22Rv1 (cell line): ENCODE measurements around the gene LY6G6C.

Source experiments
- ZFX ChIP-seq: fragments of 450-650 bp; IDR thresholded peaks from 2 replicates; pipeline ENCODE4 v1.6.1; 2017; ENCODE audit warnings: antibody characterized with exemption, borderline replicate concordance
- TF ChIP-seq, protein P1 (sequence below): fragments of 450-650 bp; IDR thresholded peaks from 2 replicates; pipeline ENCODE4 v1.5.1; 2017; ENCODE audit warnings: mild to moderate bottlenecking

GRCh38 chr6:31729515-31729978, 8.0 kb upstream of the LY6G6C start:
- TF ChIP-seq, protein P1, sequence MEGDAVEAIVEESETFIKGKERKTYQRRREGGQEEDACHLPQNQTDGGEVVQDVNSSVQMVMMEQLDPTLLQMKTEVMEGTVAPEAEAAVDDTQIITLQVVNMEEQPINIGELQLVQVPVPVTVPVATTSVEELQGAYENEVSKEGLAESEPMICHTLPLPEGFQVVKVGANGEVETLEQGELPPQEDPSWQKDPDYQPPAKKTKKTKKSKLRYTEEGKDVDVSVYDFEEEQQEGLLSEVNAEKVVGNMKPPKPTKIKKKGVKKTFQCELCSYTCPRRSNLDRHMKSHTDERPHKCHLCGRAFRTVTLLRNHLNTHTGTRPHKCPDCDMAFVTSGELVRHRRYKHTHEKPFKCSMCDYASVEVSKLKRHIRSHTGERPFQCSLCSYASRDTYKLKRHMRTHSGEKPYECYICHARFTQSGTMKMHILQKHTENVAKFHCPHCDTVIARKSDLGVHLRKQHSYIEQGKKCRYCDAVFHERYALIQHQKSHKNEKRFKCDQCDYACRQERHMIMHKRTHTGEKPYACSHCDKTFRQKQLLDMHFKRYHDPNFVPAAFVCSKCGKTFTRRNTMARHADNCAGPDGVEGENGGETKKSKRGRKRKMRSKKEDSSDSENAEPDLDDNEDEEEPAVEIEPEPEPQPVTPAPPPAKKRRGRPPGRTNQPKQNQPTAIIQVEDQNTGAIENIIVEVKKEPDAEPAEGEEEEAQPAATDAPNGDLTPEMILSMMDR: peak; percentile 44
- no peak for TF ChIP-seq ZFX
